HEK293 (cell line): ENCODE measurements around the gene CCBE1.
A peak's percentile ranks its signal among the peaks of the same experiment; 100 is the strongest.

Source experiments
- CTCF ChIA-PET: fragments of 350-600 bp; formaldehyde crosslinking; extraction: SDS; loops from one replicate; lab custom pipeline; 2021; ENCODE audit warnings: antibody characterized with exemption; lab: Yijun Ruan, JAX
- POLR2A ChIA-PET: fragments of 300-600 bp; formaldehyde crosslinking; extraction: SDS; loops from one replicate; lab custom pipeline; 2020; ENCODE audit warnings: antibody characterized with exemption, inconsistent platforms; lab: Yijun Ruan, JAX
- H3K27ac ChIP-seq: fragments of 200-500 bp; sonication (Bioruptor generic); 2 replicates; pipeline ENCODE4 v1.5.1; 2014; ENCODE audit warnings: low read depth, low read length, control low read depth, inconsistent platforms; ENCODE audit errors: extremely low read depth
- H3K36me3 ChIP-seq, 2 experiments: fragments of 200-500 bp in 1 of 2; sonication (Bioruptor generic) in 1 of 2; 1 replicate in 1 of 2; 2 replicates in 1 of 2; pipeline ENCODE4 v1.5.1; 2014 to 2017; ENCODE audit warnings: inconsistent platforms in 2 of 2, low read length in 2 of 2; ENCODE audit not compliant: control insufficient read depth in 2 of 2, insufficient read depth in 1 of 2
- H3K4me1 ChIP-seq: fragments of 200-500 bp; sonication (Bioruptor generic); 2 replicates; pipeline ENCODE4 v1.5.1; 2014; ENCODE audit warnings: mild to moderate bottlenecking, low read length, inconsistent platforms; ENCODE audit not compliant: control insufficient read depth, insufficient read depth
- H3K4me3 ChIP-seq: 2 replicates; pipeline ENCODE4 v1.5.1; 2011; ENCODE audit warnings: low read depth, mild to moderate bottlenecking, control low read depth, low read length, moderate library complexity
- H3K9me3 ChIP-seq: fragments of 200-500 bp; sonication (Bioruptor generic); 2 replicates; pipeline ENCODE4 v1.5.1; 2014; ENCODE audit warnings: low read depth, low read length, inconsistent platforms; ENCODE audit not compliant: control insufficient read depth, insufficient read depth
- BCL11A ChIP-seq: fragments of 450-650 bp; formaldehyde crosslinking; IDR thresholded peaks from 2 replicates; pipeline ENCODE4 v1.5.1; 2016; ENCODE audit warnings: low read depth, missing biosample characterization, missing genetic modification characterization
- GLI2 ChIP-seq: fragments of 450-650 bp; formaldehyde crosslinking; IDR thresholded peaks from 2 replicates; pipeline ENCODE4; 2017; ENCODE audit warnings: missing biosample characterization, missing genetic modification characterization, low read depth, borderline replicate concordance
- IKZF3 ChIP-seq: fragments of 450-650 bp; IDR thresholded peaks from 2 replicates; pipeline ENCODE4 v1.5.0; 2018; ENCODE audit warnings: missing biosample characterization, mild to moderate bottlenecking, missing genetic modification characterization, moderate library complexity
- KLF10 ChIP-seq: fragments of 450-650 bp; IDR thresholded peaks from 2 replicates; pipeline ENCODE4 v1.5.1; 2018; ENCODE audit warnings: missing biosample characterization, mild to moderate bottlenecking, missing genetic modification characterization
- KLF8 ChIP-seq: fragments of 450-650 bp; formaldehyde crosslinking; IDR thresholded peaks from 2 replicates; pipeline ENCODE4 v1.5.1; 2016; ENCODE audit warnings: missing biosample characterization, missing genetic modification characterization
- OSR2 ChIP-seq: fragments of 450-650 bp; formaldehyde crosslinking; IDR thresholded peaks from 2 replicates; pipeline ENCODE4 v1.5.1; 2016; ENCODE audit warnings: missing biosample characterization, missing genetic modification characterization
- SP3 ChIP-seq: fragments of 450-650 bp; formaldehyde crosslinking; IDR thresholded peaks from 2 replicates; pipeline ENCODE4 v1.5.1; 2016; ENCODE audit warnings: missing biosample characterization, missing genetic modification characterization
- ZEB2 ChIP-seq: fragments of 450-650 bp; formaldehyde crosslinking; IDR thresholded peaks from 2 replicates; pipeline ENCODE4 v1.5.1; 2016; ENCODE audit warnings: missing biosample characterization, missing genetic modification characterization
- ZFP69B ChIP-seq: fragments of 450-650 bp; formaldehyde crosslinking; IDR thresholded peaks from 2 replicates; pipeline ENCODE4 v1.5.1; 2016; ENCODE audit warnings: missing biosample characterization, missing genetic modification characterization
- ZNF2 ChIP-seq: fragments of 450-650 bp; formaldehyde crosslinking; IDR thresholded peaks from 2 replicates; pipeline ENCODE4 v1.5.1; 2016; ENCODE audit warnings: missing biosample characterization, missing genetic modification characterization
- ZNF211 ChIP-seq: fragments of 450-650 bp; formaldehyde crosslinking; IDR thresholded peaks from 2 replicates; pipeline ENCODE4 v1.5.1; 2016; ENCODE audit warnings: low read depth, missing biosample characterization, missing genetic modification characterization
- ZNF221 ChIP-seq: fragments of 450-650 bp; formaldehyde crosslinking; IDR thresholded peaks from 2 replicates; pipeline ENCODE4 v1.5.1; 2017; ENCODE audit warnings: missing biosample characterization, missing genetic modification characterization, borderline replicate concordance
- ZNF366 ChIP-seq: fragments of 450-650 bp; formaldehyde crosslinking; conservative IDR thresholded peaks from 2 replicates; pipeline ENCODE4 v1.5.1; 2016; ENCODE audit warnings: missing biosample characterization, missing genetic modification characterization
- ZNF37A ChIP-seq: fragments of 450-650 bp; IDR thresholded peaks from 2 replicates; pipeline ENCODE4 v1.5.1; 2018; ENCODE audit warnings: missing biosample characterization, missing genetic modification characterization
- ZNF398 ChIP-seq: fragments of 450-650 bp; formaldehyde crosslinking; IDR thresholded peaks from 2 replicates; pipeline ENCODE4 v1.5.1; 2017; ENCODE audit warnings: missing biosample characterization, missing genetic modification characterization
- ZNF416 ChIP-seq: fragments of 450-650 bp; formaldehyde crosslinking; IDR thresholded peaks from 2 replicates; pipeline ENCODE4 v1.5.1; 2016; ENCODE audit warnings: missing biosample characterization, missing genetic modification characterization
- ZNF768 ChIP-seq: fragments of 450-650 bp; formaldehyde crosslinking; IDR thresholded peaks from 2 replicates; pipeline ENCODE4 v1.5.1; 2018; ENCODE audit warnings: missing biosample characterization, mild to moderate bottlenecking, missing genetic modification characterization
- ZNF837 ChIP-seq: fragments of 450-650 bp; formaldehyde crosslinking; IDR thresholded peaks from 2 replicates; pipeline ENCODE4 v1.5.1; 2016; ENCODE audit warnings: missing biosample characterization, missing genetic modification characterization
- ZNF843 ChIP-seq: fragments of 450-650 bp; formaldehyde crosslinking; IDR thresholded peaks from 2 replicates; pipeline ENCODE4 v1.5.1; 2016; ENCODE audit warnings: missing biosample characterization, missing genetic modification characterization
- TF ChIP-seq, protein P1 (sequence below): fragments of 450-650 bp; formaldehyde crosslinking; IDR thresholded peaks from 2 replicates; pipeline ENCODE4 v1.5.1; 2017; ENCODE audit warnings: missing biosample characterization, missing genetic modification characterization
- TF ChIP-seq, protein P2 (sequence below): fragments of 450-650 bp; formaldehyde crosslinking; IDR thresholded peaks from 2 replicates; pipeline ENCODE4 v1.5.1; 2016; ENCODE audit warnings: missing biosample characterization, missing genetic modification characterization
- TF ChIP-seq, protein P3 (sequence below): fragments of 450-650 bp; IDR thresholded peaks from 2 replicates; pipeline ENCODE4 v1.5.1; 2018; ENCODE audit warnings: missing biosample characterization, mild to moderate bottlenecking, missing genetic modification characterization
- TF ChIP-seq, protein P4 (sequence below): fragments of 450-650 bp; formaldehyde crosslinking; IDR thresholded peaks from 2 replicates; pipeline ENCODE4 v1.5.1; 2016; ENCODE audit warnings: missing biosample characterization, missing genetic modification characterization

CCBE1 gene

GRCh38 chr18:59607078-59607379, 90.2 kb downstream of the CCBE1 start:
- no peaks in the 10 kb centered on the region for H3K9me3 ChIP-seq
- no peaks in the 10 kb centered on the region for H3K36me3 ChIP-seq
- POLR2A ChIA-PET, result interaction anchor here (0.7 kb wide), 1 partner anchor 94 kb away, joined by 5 read pairs; no protein-coding TSS in a partner anchor
- CTCF ChIA-PET, result interaction anchor here (0.7 to 3.2 kb wide), 6 partner anchors 90 to 900 kb away, joined by 3 to 10 read pairs (median 4); partner anchors contain the start of gene CCBE1
- H3K27ac ChIP-seq, result peak overlapping the region; percentile 73
- H3K4me1 ChIP-seq, result peaks cover 22% of the 10 kb centered on the region
- H3K4me3 ChIP-seq, result no peak overlapping the region
- TF ChIP-seq, protein P1, sequence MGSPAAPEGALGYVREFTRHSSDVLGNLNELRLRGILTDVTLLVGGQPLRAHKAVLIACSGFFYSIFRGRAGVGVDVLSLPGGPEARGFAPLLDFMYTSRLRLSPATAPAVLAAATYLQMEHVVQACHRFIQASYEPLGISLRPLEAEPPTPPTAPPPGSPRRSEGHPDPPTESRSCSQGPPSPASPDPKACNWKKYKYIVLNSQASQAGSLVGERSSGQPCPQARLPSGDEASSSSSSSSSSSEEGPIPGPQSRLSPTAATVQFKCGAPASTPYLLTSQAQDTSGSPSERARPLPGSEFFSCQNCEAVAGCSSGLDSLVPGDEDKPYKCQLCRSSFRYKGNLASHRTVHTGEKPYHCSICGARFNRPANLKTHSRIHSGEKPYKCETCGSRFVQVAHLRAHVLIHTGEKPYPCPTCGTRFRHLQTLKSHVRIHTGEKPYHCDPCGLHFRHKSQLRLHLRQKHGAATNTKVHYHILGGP (tag by site-specific recombination), result no peak
- TF ChIP-seq ZNF211 (tag by site-specific recombination) (no peak), ZNF837 (tag by site-specific recombination) (no peak), ZNF2 (tag by site-specific recombination) (no peak)

DNA sequence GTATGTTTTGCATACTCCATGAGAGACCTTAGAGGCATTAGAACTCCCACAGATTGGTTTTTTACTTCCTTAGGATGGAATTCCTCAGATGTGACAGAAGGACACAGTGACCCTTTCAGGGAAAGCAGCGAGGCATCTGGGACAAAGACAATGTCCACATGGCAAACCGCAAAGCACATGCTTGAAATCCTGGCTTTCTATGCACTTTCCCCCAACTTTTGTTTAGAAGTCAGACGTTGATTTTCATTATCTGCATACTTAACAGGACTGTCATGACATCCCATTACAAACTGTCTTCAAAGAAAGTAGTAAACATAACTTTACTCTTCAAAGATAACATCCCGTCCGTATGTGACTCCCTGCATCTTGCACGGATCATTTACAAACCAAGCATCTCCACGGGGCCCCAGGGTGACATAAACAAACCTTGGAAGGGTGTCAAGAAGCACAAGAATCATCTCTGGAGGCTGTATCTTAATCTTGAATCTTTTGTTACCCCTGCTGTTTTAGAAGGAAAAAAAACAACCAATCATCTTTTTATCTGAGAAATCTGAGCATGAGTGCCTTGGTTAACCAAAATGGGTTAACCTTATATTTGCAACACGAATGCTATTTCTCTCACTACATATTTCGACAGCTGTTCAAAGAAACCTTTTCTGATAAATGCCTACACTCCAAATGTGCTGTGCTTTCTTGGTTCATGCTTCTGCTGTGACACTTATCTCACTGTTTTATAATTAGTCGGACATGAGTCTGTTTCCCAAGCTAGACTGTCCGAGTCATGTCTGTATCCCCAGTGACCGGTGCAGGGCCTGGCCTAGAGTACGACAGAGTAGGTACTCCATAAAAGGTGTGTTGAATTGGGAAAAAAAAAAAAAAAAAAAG, 90.8 kb downstream of the CCBE1 start:
- ChIA-PET CTCF (interaction anchor here (0.7 to 3.2 kb wide), 6 partner anchors 147 to 901 kb away, joined by 3 to 19 read pairs (median 6); no protein-coding TSS in a partner anchor), POLR2A (interaction anchor here (0.7 to 1.0 kb wide), 2 partner anchors 9 to 94 kb away, joined by 3 to 5 read pairs; no protein-coding TSS in a partner anchor)
- H3K36me3 ChIP-seq, result no peaks in the 10 kb centered on the region
- no peaks in the 10 kb centered on the region for H3K9me3 ChIP-seq
- H3K4me1 ChIP-seq, result peaks cover 22% of the 10 kb centered on the region
- H3K4me3 ChIP-seq, result no peak overlapping the region
- peak overlapping the region; percentile 73 for H3K27ac ChIP-seq
- TF ChIP-seq ZNF843 (peak; percentile 91), KLF10 (tag by site-specific recombination) (peak; percentile 57; the same call in 1 of the 2 replicates), KLF8 (tag by site-specific recombination) (peak; percentile 83), SP3 (tag by site-specific recombination) (peak; percentile 52), ZNF221 (no peak), IKZF3 (tag by site-specific recombination) (peak; percentile 50; the same call in 1 of the 2 replicates), ZNF37A (no peak), ZNF416 (tag by site-specific recombination) (no peak), ZEB2 (tag by site-specific recombination) (0 out of 2 replicates have a peak, but pooled peaks have one; percentile 55), ZNF366 (tag by site-specific recombination) (peak; percentile 79), GLI2 (tag by site-specific recombination) (peak; percentile 55; the same call in 1 of the 2 replicates), OSR2 (tag by site-specific recombination) (peak; percentile 89), ZFP69B (tag by site-specific recombination) (0 out of 2 replicates have a peak, but pooled peaks have one; percentile 17), BCL11A (tag by site-specific recombination) (peak; percentile 43; the same call in 1 of the 2 replicates), ZNF768 (tag by site-specific recombination) (no peak), ZNF398 (tag by site-specific recombination) (no peak; the same call in 1 of the 2 replicates)
- TF ChIP-seq, protein P2, sequence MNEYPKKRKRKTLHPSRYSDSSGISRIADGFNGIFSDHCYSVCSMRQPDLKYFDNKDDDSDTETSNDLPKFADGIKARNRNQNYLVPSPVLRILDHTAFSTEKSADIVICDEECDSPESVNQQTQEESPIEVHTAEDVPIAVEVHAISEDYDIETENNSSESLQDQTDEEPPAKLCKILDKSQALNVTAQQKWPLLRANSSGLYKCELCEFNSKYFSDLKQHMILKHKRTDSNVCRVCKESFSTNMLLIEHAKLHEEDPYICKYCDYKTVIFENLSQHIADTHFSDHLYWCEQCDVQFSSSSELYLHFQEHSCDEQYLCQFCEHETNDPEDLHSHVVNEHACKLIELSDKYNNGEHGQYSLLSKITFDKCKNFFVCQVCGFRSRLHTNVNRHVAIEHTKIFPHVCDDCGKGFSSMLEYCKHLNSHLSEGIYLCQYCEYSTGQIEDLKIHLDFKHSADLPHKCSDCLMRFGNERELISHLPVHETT (tag by site-specific recombination), result peak; percentile 71; the same call in 1 of the 2 replicates
- TF ChIP-seq, protein P3, sequence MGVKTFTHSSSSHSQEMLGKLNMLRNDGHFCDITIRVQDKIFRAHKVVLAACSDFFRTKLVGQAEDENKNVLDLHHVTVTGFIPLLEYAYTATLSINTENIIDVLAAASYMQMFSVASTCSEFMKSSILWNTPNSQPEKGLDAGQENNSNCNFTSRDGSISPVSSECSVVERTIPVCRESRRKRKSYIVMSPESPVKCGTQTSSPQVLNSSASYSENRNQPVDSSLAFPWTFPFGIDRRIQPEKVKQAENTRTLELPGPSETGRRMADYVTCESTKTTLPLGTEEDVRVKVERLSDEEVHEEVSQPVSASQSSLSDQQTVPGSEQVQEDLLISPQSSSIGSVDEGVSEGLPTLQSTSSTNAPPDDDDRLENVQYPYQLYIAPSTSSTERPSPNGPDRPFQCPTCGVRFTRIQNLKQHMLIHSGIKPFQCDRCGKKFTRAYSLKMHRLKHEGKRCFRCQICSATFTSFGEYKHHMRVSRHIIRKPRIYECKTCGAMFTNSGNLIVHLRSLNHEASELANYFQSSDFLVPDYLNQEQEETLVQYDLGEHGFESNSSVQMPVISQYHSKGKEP (tag by site-specific recombination), result 0 out of 2 replicates have a peak, but pooled peaks have one; percentile 31
- TF ChIP-seq, protein P4, sequence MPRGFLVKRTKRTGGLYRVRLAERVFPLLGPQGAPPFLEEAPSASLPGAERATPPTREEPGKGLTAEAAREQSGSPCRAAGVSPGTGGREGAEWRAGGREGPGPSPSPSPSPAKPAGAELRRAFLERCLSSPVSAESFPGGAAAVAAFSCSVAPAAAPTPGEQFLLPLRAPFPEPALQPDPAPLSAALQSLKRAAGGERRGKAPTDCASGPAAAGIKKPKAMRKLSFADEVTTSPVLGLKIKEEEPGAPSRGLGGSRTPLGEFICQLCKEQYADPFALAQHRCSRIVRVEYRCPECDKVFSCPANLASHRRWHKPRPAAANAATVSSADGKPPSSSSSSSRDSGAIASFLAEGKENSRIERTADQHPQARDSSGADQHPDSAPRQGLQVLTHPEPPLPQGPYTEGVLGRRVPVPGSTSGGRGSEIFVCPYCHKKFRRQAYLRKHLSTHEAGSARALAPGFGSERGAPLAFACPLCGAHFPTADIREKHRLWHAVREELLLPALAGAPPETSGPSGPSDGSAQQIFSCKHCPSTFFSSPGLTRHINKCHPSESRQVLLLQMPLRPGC (tag by site-specific recombination), result peak; percentile 67; the same call in 1 of the 2 replicates
